ENCODE results near the gene TFAP2A.
A peak's percentile ranks its signal among the peaks of the same experiment; 100 is the strongest.

TFAP2A gene

DNA sequence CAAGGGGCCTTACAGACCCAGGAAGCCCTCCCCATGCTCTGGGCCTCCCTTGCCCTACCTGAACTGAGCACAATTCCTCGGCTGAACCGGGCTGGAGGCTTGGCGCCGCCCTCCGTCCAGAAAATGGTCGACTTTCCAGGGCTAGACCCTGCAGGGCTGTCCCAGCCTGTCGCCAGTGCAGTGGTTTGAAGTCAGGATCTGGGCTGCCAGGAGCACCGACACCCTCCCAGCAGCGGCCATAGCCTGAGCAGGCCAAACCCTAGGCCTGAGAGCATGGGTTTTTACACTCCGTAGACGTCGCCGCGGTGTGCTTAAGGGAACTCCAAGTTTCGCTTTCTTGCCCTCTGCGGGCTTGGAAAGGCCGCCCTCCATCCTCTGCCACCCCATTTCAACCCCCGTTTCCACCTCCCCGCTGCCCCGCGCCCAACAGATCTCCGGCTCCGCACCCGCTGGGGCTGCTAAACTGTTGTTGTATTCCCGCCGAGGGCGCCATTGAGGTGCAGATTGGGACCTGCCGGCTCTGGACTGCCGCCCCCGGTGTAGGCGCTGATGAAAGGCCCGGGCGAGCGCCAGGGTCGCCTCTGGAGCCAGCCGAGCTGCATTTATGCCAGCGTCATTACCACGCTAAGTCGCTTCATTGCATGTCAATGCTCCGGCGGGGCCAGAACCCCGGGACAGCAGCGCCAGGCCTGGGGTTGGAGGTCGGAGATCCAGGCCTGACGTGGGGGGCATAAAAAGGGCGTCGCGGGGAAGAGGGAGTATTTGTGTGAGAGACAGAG lies 2.2 kb upstream of the TFAP2A start:
- no peak overlapping the region for H3K4me3 ChIP-seq (ENCODE audit: low read depth, low read length)
- TF ChIP-seq, protein P1, sequence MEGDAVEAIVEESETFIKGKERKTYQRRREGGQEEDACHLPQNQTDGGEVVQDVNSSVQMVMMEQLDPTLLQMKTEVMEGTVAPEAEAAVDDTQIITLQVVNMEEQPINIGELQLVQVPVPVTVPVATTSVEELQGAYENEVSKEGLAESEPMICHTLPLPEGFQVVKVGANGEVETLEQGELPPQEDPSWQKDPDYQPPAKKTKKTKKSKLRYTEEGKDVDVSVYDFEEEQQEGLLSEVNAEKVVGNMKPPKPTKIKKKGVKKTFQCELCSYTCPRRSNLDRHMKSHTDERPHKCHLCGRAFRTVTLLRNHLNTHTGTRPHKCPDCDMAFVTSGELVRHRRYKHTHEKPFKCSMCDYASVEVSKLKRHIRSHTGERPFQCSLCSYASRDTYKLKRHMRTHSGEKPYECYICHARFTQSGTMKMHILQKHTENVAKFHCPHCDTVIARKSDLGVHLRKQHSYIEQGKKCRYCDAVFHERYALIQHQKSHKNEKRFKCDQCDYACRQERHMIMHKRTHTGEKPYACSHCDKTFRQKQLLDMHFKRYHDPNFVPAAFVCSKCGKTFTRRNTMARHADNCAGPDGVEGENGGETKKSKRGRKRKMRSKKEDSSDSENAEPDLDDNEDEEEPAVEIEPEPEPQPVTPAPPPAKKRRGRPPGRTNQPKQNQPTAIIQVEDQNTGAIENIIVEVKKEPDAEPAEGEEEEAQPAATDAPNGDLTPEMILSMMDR (IDR thresholded peaks at IDR 0.05; ENCODE audit: borderline replicate concordance, insufficient read depth, low read depth, low read length) = no peak

DNA sequence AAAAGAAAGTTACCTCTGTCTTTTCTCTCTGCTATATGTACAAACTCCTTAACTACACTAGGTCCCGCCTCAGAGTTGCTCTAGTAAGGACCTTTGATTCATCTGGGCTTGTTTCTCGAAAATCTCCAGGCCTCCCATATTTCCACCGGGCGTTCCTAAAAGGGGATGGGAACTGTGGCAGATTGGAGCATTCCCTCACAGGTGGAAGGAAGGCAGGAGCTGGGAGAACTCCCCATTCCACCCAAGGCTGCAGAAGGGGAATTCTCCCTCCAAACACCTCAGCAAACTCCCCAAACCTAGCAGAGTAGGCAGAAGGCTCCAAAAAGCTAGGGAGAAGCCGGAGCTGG lies 1.6 kb upstream of the TFAP2A start:
- no peak overlapping the region for H3K4me3 ChIP-seq (ENCODE audit: low read depth, low read length)

GRCh38 chr6:10415617-10416480 lies 975 bp upstream of the TFAP2A start:
- no peak overlapping the region for H3K4me3 ChIP-seq (ENCODE audit: low read depth, low read length)
- TF ChIP-seq, protein P1 (IDR thresholded peaks at IDR 0.05; ENCODE audit: borderline replicate concordance, insufficient read depth, low read depth, low read length) = no peak

More for the DNA sequence above, 1.6 kb upstream of the TFAP2A start:
- TF ChIP-seq, protein P1 (IDR thresholded peaks at IDR 0.05; ENCODE audit: borderline replicate concordance, insufficient read depth, low read depth, low read length) = no peak

- TF ChIP-seq, protein P1 (IDR thresholded peaks at IDR 0.05; ENCODE audit: borderline replicate concordance, insufficient read depth, low read depth, low read length) = no peak
- H3K4me3 ChIP-seq (ENCODE audit: low read depth, low read length) = no peak overlapping the region
Measured at GRCh38 chr6:10413850-10414738, 780 bp downstream of the TFAP2A start.

DNA sequence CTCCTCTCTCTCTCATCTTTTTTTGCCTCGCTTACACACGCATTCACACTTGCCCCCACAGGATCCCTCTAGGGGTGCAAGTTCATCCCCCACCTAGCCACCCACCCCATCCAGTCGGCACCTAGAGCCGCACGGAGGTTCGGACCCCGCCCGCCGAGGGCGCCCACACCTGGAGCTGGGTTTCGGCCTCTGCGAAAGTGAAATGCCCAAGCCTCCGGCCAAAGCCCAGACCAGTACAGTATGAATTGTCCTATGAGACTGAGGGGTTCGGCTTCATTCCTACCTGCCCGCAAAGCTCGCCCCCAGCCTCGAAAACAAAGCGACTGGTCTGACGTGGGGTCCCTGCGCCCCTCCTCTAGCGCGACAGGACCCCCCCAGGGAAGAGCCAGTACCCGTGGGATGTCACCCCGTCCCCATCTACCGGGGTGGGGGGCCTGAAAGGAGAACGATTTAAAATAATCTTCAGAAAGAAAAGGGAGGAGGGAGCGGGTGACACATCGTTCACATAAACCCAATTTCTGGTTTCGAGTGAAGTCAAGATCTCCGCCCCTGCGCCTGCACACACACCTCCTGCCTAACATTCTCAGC lies 1.5 kb downstream of the TFAP2A start:
- TF ChIP-seq, protein P1 (IDR thresholded peaks at IDR 0.05; ENCODE audit: borderline replicate concordance, insufficient read depth, low read depth, low read length) = no peak
- H3K4me3 ChIP-seq (ENCODE audit: low read depth, low read length) = peak overlapping the region; percentile 77

GRCh38 chr6:10412461-10413261 lies 2.2 kb downstream of the TFAP2A start:
- H3K4me3 ChIP-seq (ENCODE audit: low read depth, low read length) = peak overlapping the region; percentile 77
- TF ChIP-seq, protein P1 (IDR thresholded peaks at IDR 0.05; ENCODE audit: borderline replicate concordance, insufficient read depth, low read depth, low read length) = no peak
